ENCODE data around the gene GOSR1.

DNA sequence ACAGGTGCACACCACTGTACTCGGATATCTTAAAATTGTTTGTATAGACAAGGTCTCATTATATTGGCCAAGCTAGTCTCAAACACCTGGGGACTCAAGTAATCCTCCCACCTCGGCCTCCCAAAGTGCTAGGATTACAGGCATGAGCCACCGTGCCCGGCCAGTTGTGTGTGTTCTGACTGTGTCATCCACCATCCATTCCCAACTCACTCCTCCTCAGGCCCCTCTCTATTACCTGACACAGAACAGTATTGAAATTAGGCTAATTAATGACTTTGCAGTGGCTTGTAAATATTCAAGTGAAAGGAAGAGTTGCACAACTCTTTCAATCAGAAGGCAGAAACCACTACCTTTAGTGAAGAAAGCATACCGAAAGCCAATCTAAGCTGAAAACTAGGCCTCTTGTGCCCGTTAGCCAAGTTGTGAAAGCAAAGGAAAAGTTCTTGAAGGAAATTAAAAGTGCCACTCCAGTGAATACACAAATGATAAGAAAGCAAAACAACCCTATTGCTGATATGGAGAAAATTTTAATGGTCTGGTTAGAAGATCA lies 28.7 kb downstream of the GOSR1 start:
- TF ChIP-seq, protein P1, sequence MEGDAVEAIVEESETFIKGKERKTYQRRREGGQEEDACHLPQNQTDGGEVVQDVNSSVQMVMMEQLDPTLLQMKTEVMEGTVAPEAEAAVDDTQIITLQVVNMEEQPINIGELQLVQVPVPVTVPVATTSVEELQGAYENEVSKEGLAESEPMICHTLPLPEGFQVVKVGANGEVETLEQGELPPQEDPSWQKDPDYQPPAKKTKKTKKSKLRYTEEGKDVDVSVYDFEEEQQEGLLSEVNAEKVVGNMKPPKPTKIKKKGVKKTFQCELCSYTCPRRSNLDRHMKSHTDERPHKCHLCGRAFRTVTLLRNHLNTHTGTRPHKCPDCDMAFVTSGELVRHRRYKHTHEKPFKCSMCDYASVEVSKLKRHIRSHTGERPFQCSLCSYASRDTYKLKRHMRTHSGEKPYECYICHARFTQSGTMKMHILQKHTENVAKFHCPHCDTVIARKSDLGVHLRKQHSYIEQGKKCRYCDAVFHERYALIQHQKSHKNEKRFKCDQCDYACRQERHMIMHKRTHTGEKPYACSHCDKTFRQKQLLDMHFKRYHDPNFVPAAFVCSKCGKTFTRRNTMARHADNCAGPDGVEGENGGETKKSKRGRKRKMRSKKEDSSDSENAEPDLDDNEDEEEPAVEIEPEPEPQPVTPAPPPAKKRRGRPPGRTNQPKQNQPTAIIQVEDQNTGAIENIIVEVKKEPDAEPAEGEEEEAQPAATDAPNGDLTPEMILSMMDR (IDR thresholded peaks at IDR 0.05): no peak
- no peak for TF ChIP-seq POLR2A (IDR thresholded peaks at IDR 0.05)

Data from Peyer's patch (tissue), 4 donors.